Measurements from ENCODE around the gene VWA3B.
A peak's percentile ranks its signal among the peaks of the same experiment; 100 is the strongest.
"Not testable (repeated sequence)": the region's sequence is repeated elsewhere in the genome, so short reads cannot be mapped to it uniquely, and the experiment has no call there.

VWA3B gene

DNA sequence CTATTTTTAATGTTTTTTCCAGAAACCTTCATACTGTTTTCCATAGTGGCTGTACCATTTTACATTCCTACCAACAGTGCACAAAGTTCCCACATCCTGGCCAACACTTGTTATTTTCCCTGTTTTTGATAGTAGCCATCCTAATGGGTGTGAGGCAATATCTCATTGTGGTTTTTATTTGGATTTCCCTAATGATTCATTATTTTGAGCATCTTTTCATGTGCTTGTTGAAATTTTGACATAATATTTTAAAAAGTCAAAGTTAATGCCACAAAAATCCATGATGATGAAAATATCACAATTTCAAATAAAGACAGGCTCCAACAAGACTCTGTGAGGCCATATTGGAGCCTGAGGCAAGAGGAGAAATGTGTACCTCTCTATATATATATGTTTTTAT lies 50.2 kb downstream of the VWA3B start:
- no peak for DNase-seq (ENCODE audit: low read depth)

DNA sequence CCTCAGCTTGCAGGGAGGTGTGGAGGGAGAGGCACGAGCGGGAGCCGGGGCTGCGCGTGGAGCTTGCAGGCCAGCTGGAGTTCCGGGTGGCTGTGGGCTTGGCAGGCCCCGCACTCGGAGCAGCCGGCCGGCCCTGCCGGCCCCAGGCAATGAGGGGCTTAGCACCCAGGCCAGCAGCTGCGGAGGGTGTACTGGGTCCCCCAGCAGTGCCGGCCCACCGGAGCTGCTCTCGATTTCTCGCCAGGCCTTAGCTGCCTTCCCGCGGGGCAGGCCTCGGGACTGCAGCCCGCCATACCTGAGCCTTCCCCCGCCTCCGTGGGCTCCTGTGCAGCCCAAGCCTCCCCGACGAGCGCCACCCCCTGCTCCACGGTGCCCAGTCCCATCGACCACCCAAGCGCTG lies 52.0 kb downstream of the VWA3B start:
- not testable (repeated sequence) for DNase-seq (ENCODE audit: low read depth)

DNA sequence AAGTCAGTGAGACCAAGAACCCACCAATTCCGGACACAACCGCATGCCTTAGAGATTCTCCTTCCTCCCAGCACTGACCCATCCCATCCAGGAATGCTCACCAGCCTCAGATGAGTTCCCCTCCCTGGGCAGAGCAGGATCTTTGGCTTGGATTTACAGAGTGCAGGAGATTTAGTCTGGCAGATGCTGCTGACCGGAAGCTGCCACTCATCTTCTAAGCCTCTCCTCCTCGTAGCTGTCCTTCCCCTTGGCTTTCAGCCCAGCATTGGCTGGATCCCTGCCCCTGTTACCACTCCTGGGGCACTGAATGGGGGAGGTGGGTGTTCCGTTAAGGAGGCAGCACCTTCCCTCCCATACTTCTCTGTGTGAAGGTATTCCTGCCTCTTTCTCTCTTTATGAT lies 53.2 kb downstream of the VWA3B start:
- no peak for DNase-seq (ENCODE audit: low read depth)

DNA sequence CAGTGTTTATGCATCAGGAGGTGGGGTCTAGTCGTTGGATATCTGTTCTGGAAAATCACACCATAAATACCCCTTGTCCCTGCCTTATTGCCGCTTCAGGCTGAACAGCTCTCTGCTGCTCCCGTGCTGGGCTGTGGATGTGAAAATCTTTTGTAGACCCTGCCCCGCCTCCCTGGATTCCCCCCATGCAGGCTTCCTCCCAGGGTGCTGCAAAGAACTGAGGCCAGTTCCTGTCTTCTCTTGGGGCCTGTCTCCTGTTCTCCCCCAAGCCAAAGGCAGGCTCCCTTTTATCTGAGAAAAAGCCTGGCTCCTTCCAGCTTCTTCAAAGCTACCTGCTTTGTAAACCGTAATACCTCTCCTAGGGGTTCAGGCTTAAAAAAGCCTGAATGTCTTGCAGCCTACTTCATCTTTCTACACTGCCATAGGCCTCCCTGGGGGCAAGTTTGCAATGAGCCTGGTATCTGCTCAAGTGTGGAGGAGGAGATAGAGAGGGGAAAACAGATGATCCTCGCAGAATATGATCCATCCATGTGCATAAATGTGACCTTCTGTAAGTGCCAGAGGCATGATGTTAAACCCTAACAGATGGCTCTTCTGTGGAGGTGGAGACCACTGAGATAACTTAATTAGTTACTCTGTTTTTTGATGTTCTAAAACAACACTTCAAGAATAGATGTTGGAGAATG lies 55.3 kb downstream of the VWA3B start:
- no peak for DNase-seq (ENCODE audit: low read depth)

DNA sequence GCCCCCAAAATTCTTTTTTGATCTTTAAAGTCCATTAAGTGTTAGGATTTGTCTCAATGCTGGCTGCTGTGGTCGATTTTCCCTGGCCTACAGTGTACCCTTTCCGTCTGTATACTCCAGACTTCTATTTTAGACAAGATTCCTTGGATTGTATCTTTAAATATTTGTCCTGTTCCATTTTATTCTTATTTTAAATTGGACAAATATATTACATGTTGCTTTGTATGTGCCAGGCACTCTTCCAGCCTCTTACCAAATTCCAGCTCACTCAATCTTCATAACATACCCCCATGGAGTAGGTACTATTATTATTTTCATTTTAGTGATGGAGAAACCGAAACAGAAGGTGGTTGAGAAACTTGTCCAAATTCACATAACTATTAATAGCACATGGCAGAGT lies 58.1 kb downstream of the VWA3B start:
- no peak for DNase-seq (ENCODE audit: low read depth)

DNA sequence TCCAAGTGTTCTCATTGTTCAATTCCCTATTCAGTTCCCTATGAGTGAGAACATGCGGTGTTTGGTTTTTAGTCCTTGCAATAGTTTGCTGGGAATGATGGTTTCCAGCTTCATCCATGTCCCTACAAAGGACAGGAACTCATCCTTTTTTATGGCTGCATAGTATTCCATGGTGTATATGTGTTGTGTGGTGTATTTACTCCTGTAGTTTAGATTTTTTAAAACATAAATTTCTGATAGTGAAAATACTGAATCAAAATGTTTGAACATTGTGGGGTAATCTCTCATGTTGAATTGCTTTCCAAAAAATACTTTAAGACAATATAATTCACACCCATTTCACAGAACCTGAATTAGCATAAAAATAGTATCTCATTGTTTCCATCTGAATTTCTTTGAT lies 60.9 kb downstream of the VWA3B start:
- not testable (repeated sequence) for DNase-seq (ENCODE audit: low read depth)

DNA sequence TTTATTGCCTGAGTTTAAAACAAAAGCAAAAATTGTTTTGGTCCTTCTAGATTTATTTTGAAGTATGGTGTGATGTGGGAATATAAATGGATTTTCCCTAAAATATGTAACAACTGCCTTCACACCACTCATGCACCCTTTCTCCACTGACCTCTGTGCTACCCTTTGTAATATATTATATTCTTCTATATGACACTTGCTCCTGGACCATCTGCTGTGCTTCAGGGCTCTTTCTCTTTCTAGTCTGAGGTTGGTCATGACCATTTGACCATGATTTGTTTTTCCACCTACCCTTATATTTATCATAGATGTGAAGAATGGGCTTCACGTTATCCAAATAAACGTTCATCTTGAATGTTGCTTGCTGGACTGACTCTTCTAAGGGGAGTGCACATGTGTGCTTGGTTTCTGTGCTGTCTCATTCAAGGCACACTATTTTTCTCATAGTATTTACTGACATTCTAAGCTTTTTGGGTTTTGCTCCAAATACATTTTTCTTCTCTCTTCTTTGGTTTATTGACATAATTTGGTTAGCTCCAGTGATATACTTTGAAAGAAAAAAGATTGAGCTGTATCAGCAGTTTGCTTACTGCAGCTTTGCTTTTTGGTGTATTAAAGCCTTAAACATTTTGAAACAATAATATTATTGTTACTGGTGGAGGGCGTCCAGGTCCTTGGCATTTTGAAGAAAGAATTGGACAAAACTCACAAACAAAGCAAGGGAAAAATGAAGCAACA lies 61.8 kb downstream of the VWA3B start:
- DNase-seq (ENCODE audit: low read depth): no peak

DNA sequence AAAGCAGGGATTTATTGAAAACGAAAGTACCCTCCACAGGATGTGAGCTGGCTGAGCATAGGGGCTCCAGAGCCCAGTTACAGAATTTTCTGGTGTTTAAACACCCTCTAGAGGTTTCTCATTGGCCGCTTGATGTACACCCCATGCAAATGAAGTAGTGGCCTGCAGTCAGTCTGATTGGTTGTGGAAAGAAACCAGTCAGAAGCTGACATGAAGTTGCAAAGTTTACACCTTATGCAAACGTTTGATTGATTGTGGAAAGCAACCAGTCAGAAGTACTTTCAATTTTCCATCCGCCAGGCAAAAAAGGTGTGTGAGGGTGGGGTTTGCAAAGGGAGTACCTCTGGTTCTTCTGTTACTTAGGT lies 62.3 kb downstream of the VWA3B start:
- DNase-seq (ENCODE audit: low read depth): peak; percentile 59

DNA sequence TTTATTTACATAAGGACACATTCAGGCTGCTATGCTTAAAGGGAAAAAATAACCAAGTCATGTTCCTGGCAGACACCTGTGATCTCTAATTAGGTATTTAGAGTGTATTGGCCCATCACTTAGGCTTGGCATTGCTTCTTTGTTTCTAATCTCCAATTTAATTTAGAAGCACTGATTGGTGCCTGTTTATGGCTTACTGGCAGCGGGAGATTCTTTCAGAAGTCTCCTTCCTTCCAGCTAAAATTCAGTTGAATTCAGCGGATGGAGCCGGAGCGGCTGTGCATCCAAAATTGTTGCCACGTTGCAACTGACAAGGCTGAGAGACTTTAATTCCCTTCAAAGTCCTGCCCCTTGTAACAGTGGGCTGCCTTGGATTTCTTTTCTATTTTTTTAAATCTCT lies 66.5 kb downstream of the VWA3B start:
- no peak for DNase-seq (ENCODE audit: low read depth)

DNA sequence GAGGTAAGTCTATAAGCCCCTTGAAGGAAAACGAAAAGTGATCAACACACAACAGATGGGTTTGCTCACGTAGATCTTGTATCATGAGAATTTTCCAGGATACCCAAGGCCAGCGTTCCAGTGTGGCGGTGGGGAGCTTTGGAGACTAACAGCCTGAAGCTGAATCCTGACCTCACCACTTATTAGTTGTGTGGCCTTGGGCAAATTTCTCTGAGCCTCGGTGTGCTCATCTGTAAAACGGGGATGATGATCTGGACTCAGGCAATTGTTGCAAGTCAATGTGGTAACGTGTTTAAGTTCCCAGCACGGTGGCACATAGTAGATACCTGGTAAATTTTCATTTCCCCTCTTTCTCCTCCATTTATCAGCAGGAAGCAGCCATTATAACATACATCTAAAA lies 68.3 kb downstream of the VWA3B start:
- DNase-seq (ENCODE audit: low read depth): no peak

DNA sequence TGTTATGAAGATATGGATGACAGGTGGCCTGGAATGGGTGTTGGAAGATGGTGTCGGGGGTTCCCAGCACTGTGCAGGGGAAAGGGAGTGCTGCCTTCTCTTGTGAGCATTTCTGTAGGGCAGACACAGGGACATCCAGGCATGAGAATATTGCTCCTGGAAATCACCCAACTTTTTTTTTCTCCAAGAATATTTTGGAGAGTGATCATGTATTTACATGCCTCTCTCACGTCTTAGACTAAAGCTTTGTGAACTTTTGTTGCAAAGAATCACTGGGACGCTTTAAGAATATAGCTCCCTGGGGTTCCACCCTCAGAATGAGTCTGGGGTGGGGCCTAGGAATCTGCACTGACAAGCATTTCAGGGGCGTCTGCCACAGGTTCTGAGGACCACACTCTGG lies 68.7 kb downstream of the VWA3B start:
- no peak for DNase-seq (ENCODE audit: low read depth)

DNA sequence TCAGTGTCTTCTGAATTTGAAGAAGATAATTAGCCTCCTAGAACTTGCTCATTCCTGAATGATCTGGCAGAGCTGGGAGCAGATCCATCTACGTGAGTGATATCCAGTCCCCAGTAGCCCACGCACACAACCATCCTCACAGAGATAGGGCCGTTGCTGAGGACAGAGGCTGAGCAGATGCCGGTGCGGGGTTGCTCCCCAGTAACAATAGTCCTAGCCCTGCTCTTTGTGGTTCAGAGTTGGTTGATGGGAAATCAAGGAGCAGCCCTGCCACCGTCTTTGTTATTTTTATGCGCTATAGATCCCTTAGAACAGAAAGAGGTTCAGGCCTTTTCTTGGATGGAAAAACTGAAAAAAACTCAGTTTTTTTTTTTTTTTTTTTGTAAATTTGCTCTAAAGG lies 69.3 kb downstream of the VWA3B start:
- no peak for DNase-seq (ENCODE audit: low read depth)

DNA sequence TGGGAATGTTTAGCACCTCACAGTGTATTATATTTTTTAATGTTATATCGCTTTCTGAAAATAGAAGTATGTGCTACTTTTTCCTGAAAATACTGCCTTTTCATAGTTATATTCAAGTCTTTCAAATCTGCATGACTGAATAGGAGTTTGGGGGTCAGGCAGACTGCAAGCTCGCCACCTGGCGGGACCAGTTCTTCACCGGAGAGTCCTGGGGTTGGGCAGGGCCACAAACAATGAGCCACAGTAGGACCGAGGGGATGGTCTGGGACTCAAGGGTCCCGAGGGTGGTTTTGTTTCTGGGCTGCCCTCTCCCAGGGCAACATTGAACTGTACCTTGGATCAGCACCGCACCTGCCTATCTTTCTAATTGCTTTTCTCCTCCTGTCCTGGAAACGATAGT lies 70.6 kb downstream of the VWA3B start:
- no peak for DNase-seq (ENCODE audit: low read depth)

DNA sequence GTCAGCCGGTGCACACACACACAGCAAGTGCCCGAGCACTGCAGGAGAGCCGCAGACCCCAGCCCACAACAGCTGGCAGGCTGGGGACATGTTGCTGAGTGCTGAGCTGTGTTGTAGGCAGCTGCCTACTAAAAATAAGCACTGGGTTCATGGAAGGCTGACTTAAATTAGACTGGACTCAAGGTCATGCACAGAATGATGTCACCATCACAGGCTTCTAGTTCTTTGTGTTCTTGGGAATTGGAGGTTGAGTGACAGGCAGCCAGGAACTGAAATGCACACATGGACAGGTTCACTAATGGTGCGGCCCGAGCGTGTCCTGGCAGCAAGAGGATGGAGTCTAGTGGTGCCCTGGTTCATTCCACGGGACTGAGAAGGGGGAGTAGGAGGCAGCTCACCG lies 71.3 kb downstream of the VWA3B start:
- DNase-seq (ENCODE audit: low read depth): no peak

DNA sequence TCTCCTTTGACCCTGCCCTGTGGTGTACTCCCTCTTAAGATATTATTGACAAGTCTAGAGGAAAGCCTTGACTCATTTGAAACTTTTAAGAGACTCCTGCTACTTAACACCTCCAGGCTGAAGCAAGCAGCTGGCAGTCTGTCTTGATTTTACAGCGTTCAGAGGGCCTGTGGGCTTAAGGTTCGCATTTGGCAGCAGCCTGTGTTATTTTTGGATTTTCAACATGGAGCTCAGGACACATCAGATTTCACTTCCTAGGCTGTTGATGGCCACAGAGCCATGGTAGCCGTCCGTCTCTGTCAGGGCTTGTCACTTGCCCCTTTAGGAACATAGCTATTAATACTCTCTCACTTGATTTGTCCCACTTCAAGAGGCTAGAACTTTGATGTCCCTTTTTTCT lies 73.6 kb downstream of the VWA3B start:
- no peak for DNase-seq (ENCODE audit: low read depth)

DNA sequence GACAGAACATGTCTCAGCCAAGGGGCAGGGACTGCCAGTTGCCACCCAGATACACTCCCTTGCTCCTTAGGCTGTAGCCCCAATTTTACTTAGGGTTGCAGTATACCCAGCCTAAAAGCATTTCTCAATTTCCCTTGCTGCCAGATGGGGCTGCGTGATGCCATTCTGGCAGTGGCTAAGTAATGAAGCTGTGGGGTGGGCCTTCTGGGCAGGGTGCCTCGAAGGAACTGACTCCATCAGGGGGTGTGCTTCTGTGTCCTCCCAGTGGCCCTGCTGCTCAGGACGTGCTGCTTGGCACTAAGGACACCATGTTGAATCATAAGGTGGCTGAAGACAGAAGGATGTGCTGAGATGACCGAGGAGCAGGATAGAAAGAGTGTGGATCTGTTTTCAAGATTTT lies 74.2 kb downstream of the VWA3B start:
- no peak for DNase-seq (ENCODE audit: low read depth)

DNA sequence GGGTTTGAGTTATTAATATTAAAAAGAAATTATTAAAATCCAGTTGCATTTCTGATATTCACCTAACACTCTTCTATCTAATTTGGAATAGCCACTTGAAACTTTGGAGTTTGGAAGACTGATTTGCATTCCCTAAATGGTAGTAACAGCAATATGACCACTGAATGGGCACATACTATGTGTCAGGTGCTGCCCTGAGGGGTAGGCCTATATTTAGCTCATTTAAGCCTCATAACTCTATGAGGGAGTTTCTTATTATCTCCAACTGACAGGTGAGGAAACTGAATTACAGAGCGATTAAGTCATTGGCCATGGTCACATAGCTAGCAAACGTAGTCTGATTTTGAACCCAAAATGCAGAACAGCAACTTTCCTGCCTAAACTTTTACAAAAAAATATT lies 77.3 kb downstream of the VWA3B start:
- no peak for DNase-seq (ENCODE audit: low read depth)

DNA sequence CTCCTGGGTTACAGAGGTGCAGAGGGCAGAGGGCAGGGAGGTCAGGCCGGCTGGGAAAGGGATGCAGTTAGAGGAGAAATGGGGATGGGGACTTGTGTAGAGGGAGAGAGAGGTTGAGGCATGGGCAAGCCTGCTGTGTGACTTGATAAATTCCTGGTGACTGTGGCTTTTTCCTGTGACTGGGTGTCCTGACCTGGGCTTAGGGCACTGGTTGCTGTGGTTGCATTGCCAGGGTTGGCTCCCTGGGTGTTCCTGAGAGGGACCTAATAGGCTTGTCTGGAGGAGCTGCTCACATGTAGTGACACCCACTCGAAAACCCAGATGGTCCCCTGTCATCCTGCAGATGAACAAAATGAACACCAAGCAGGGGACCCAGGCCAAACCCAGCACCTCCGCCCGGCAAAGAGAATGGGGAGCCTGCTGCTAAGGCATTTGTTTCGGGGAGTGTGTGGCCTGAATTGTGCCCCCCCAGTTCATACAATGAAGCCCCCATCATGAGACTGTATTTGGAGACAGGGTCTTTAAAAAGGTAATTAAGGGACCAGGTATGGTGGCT lies 78.6 kb downstream of the VWA3B start:
- DNase-seq (ENCODE audit: low read depth): no peak

DNA sequence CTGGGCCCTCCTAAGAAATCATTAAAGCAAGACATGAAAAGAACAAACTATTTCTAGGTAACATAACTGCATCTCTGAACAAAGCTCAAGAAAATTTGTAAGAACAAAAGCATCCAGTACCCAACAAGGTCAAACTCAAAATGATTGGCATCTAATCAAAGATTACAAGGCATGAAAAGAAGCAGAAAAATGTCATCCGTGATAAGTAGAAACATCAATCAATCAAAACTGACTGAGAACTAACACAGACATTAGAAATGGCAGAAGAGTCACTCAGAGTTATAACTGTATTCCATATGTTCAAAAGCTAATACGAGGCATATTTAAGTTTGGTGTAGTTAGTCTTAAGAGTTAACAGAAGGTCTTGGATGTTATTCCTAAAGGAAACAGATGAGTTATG lies 80.9 kb downstream of the VWA3B start:
- DNase-seq (ENCODE audit: low read depth): no peak

DNA sequence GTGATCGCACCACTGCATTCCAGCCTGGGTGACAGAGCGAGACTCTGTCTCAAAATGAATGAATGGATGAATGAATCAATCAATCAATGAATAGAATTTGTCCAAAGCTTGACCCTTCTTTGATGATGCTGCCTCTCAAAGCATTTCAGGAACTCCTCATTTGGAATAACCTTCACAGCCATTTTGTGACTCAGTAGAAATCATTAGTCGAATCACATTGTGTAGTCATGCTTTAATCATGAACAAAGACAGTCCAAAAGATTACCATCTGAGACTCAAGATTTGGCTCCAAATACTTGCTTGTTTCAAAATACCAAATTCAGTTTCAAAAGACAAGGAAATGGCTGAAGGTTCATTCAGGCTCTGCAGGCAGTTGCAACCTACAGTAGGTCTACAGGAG lies 83.1 kb downstream of the VWA3B start:
- no peak for DNase-seq (ENCODE audit: low read depth)

DNA sequence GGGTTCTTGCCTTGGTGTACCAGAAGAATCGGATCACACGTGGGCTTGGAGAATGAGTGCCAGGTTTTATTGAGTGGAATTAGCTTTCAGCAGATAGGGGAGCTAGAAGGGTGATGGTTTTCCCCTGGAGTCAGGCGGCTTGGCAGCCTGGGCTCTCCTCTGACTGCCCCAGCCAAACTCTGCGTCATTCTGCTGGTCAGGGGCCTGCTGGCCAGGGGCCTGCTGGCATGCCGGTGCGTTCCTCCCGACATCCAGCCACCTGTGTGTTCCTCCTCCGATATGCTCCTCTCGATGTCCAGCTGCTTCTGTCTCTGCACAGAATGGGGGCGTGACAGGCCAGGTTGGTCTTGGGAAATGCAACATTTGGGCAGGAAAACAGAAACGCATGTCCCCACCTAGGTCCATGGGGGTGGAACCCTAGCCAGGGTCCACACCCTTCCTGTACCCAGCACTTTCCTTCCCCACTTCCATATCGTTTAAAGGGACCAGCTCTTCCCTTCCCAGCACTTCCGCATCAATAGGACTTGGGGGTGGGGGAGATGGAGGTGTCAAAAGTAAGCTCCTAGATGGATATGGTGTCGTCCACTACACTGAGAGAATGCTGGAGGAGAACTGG lies 85.3 kb downstream of the VWA3B start:
- no peak for DNase-seq (ENCODE audit: low read depth)

DNA sequence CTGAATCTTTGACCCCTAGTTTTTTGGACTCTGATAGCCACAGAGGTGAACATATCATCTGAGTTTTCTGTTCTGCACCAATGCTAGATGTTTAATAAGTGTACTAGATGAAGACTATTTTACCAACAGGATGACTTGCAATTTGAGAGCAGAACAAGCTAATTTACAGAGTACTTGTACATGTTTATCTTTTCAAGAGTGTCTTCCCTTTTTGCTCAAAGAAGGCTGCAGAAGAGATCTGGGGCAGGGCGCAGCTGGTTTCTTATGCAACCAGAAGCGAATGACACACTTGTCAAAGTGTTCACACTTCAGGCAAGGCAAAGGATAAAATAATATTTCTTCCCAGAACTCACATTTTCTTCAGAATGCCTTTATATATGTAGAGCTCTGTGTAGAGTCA lies 86.0 kb downstream of the VWA3B start:
- no peak for DNase-seq (ENCODE audit: low read depth)

DNA sequence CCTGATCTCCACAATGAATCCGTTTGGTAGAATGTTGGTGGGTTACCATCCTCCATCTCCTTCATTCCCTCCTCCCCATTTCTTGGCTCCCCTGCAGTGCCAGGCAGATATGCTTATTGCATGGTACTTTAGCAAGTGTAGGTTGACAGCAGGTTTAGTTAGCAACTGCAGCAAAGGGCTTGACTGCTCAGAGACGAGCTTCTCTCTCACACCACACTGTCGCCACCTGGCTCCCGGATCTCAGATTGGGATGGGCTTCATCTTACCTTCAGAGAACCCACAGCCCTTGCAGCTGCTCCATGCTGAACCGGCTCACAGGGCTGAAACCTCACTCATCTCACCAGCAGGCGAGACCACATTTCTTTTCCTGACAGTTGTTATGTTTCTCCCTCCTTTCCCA lies 88.8 kb downstream of the VWA3B start:
- no peak for DNase-seq (ENCODE audit: low read depth)

Data from fibroblast of the conjunctiva (primary cell).